Bronchial epithelial cell (primary cell): ENCODE data around the gene ASB4. TPM values are rescaled to one million over a fixed set of nuclear protein-coding genes. Genes with fewer than 3 reads are reported as not detected.
A peak's percentile ranks its signal among the peaks of the same experiment; 100 is the strongest.

Source experiments
- DNase-seq: peaks from one replicate; pipeline ENCODE4 v3.0.0-alpha.2; 2010; ENCODE audit warnings: low read depth
- FAIRE-seq: peaks from 2 replicates; lab custom pipeline; 2011; peaks lifted over from hg19 to GRCh38; lab: Jason Lieb, UNC
- H3K27me3 ChIP-seq: 2 replicates; pipeline ENCODE4 v1.5.1; 2011; ENCODE audit warnings: low read length; ENCODE audit not compliant: control insufficient read depth, insufficient read depth
- H3K36me3 ChIP-seq: 2 replicates; pipeline ENCODE4 v1.5.1; 2011; ENCODE audit warnings: low read length; ENCODE audit not compliant: control insufficient read depth, insufficient read depth
- H3K4me3 ChIP-seq: 2 replicates; pipeline ENCODE4 v1.5.1; 2011; ENCODE audit warnings: mild to moderate bottlenecking, low read depth, low read length, control low read depth
- total RNA-seq: library from RNA; depleted of rRNA; stranded (reverse); fragments of >200 nt; gene quantifications from 2 replicates; pipeline ENCODE4 v1.2.1, GENCODE V29; 2014
- TF ChIP-seq, protein P1 (sequence below): IDR thresholded peaks from 2 replicates; pipeline ENCODE4 v1.5.1; 2011; ENCODE audit warnings: mild to moderate bottlenecking, moderate library complexity, low read length, control low read depth, inconsistent platforms; ENCODE audit not compliant: insufficient read depth, severe bottlenecking

Gene ASB4
- total RNA-seq, 1 donor from 2014 or later, result under 0.01 TPM

DNA sequence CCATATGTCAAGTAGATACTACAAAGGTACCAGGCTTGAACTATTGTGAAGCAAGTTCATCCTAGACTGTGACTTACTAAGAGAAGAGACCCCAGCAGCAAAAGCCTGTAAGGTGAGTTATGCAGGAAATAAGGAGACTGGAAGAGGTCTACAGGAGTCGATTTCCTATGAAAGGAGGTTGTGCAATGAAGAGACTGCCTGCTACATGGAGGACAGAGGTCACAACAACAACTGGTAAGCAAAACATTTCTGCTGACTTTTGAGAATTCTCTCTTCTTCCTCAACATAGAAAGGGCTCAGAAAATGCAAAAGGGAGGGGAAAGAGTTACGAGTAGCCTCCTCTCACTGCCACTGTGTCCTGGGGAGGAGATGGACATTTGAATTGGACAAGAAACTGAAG lies 68.2 kb downstream of the ASB4 start:
- TF ChIP-seq, protein P1, sequence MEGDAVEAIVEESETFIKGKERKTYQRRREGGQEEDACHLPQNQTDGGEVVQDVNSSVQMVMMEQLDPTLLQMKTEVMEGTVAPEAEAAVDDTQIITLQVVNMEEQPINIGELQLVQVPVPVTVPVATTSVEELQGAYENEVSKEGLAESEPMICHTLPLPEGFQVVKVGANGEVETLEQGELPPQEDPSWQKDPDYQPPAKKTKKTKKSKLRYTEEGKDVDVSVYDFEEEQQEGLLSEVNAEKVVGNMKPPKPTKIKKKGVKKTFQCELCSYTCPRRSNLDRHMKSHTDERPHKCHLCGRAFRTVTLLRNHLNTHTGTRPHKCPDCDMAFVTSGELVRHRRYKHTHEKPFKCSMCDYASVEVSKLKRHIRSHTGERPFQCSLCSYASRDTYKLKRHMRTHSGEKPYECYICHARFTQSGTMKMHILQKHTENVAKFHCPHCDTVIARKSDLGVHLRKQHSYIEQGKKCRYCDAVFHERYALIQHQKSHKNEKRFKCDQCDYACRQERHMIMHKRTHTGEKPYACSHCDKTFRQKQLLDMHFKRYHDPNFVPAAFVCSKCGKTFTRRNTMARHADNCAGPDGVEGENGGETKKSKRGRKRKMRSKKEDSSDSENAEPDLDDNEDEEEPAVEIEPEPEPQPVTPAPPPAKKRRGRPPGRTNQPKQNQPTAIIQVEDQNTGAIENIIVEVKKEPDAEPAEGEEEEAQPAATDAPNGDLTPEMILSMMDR, result no peak
- no peak for DNase-seq
- no peaks in the 10 kb centered on the region for H3K36me3 ChIP-seq

DNA sequence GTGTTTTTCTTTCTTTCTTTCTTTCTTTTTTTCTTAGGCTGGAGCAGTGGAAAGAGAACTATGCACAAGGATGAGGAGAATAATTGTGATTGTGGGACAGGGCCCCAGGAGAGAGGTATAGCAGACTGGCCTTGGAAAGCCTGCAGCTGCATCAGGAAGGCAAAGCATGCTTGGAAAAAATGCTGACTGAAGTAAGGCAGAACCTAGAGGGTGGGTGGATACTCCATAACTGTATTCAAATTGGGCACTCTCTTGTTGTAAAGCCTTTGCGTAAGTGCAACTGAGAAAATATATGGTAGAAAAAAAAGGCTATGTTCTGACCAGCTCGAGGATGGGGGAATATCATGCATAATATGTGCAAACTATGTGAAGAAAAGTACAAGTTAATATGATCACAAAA lies 71.0 kb downstream of the ASB4 start:
- no peak overlapping the region for H3K4me3 ChIP-seq
- no peak for DNase-seq
- H3K27me3 ChIP-seq, result peaks cover 2% of the 10 kb centered on the region
- FAIRE-seq, result no peak
- TF ChIP-seq, protein P1, result no peak
- H3K36me3 ChIP-seq, result no peaks in the 10 kb centered on the region

More for the DNA sequence above, 68.2 kb downstream of the ASB4 start:
- peaks cover 2% of the 10 kb centered on the region for H3K27me3 ChIP-seq
- H3K4me3 ChIP-seq, result no peak overlapping the region
- no peak for FAIRE-seq

DNA sequence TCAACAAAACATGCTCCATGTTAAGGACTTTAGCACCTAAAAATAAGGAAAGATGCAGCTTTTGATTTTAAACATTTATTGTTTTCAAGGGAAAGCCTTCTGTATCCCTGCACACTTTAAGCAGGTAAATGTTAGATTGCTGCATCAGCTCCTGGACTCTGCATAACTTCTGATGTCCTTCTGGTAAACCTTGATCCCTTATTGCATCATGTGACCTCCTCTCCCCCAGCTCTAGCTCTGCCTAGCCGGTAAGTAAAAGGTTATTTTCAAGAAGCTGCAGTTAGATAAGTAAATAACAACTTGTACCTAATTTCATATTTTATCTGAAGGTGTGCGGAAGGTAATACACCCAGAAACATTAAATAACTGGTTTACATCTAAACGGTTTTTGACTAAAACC lies 73.1 kb downstream of the ASB4 start:
- no peak for DNase-seq
- FAIRE-seq, result no peak
- TF ChIP-seq, protein P1, result no peak
- Histone ChIP-seq H3K27me3 (peaks cover 2% of the 10 kb centered on the region), H3K36me3 (no peaks in the 10 kb centered on the region), H3K4me3 (no peak overlapping the region)

DNA sequence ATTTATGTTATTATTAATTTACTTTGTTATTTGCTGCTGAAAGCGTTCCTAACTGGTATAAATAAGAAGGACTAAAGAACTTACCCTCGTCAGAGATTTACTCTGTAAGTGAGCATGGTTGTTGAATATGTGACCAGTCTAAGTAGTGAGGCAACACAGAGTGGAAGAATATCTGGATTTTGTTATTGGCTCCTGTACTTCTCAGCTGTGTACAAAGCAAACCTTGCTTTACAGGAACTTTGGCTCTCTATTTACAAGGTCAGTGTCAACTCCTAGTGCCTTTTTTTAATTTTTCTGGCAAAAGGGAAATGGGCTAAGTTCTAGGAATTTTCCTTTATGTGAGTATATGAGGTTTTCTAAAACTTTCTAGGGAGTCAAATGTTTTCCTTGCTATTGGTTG lies 74.9 kb downstream of the ASB4 start:
- TF ChIP-seq, protein P1, result no peak
- peaks cover 2% of the 10 kb centered on the region for H3K27me3 ChIP-seq
- H3K36me3 ChIP-seq, result no peaks in the 10 kb centered on the region

DNA sequence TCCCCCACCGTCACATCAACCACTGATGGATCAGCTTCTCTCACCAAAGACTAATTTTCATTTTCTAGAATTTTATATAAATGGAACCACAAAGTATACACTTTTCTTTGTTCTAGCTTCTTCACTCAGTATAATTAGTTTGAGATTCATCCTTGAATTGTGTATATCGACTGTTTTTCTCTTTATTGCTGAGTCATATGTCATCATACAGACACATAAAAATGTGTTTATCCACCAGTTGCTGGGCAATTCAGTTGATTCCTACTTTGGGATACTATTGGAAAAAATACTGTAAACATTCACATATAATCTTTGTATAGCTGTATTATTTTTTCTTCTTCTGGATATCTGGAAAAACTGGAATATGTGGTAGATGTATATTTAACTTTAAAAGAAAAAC lies 84.0 kb downstream of the ASB4 start:
- no peak for FAIRE-seq
- Histone ChIP-seq H3K36me3 (no peaks in the 10 kb centered on the region), H3K4me3 (no peak overlapping the region), H3K27me3 (no peaks in the 10 kb centered on the region)
- TF ChIP-seq, protein P1, result no peak
- no peak for DNase-seq

More for the DNA sequence above, 74.9 kb downstream of the ASB4 start:
- FAIRE-seq, result no peak
- no peak for DNase-seq
- no peak overlapping the region for H3K4me3 ChIP-seq

DNA sequence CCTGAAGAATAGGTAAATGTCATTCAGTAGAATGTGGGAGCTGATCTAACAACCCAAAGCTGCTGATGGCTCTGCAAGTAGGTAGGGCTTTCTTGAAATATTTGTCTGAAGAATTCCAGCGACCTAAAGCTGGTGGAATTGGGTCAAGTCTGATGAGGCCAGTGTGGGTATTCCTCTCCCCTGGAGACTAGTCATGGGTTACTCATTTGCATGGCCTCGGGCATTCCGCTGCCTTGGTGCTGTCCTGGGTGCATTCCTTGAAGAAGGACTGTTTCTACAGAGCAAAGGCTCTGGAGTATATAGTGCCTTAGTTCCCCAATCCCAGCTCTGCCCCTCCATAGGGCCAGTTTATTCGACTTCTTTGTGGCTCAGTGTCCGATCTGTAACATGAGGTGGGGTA lies 91.4 kb downstream of the ASB4 start:
- no peak overlapping the region for H3K4me3 ChIP-seq
- DNase-seq, result peak; percentile 44
- H3K27me3 ChIP-seq, result no peaks in the 10 kb centered on the region
- TF ChIP-seq, protein P1, result no peak
- FAIRE-seq, result no peak
- H3K36me3 ChIP-seq, result no peaks in the 10 kb centered on the region
